GM12878 (cell line): Measurements from ENCODE around the gene TSSC4. TPM values are rescaled to one million over a fixed set of nuclear protein-coding genes. Genes with fewer than 3 reads are reported as not detected.

Experiments used
- ATAC-seq: fragments of 200-7000 bp; cut with Tn5 transposase; 3 replicates; pipeline ENCODE4 v1.9.1; 2020; ENCODE audit warnings: mild to moderate bottlenecking, moderate library complexity
- BruUV-seq: library from RNA; stranded (reverse); fragments of 400-500 nt; replicated peaks from 2 replicates; lab custom pipeline; 2021; lab: Mats Ljungman, UMichigan
- CTCF ChIA-PET: fragments of 300-600 bp; sonication (Branson Sonifier 250); formaldehyde crosslinking; extraction: SDS; loops from one replicate; lab custom pipeline; 2021; ENCODE audit warnings: inconsistent platforms; lab: Yijun Ruan, JAX
- POLR2A ChIA-PET: fragments of 350-600 bp; formaldehyde crosslinking; extraction: SDS; loops from one replicate; lab custom pipeline; 2021; ENCODE audit warnings: inconsistent platforms; lab: Charles Lee
- RAD21 ChIA-PET: fragments of 300-600 bp; sonication (Branson Sonifier 250); formaldehyde crosslinking; loops from one replicate; lab custom pipeline; 2023; ENCODE audit warnings: antibody characterized with exemption; ENCODE audit not compliant: unreplicated experiment; lab: Charles Lee
- SMC1A ChIA-PET: fragments of 300-600 bp; sonication (Branson Sonifier 250); formaldehyde crosslinking; loops from one replicate; lab custom pipeline; 2023; ENCODE audit not compliant: unreplicated experiment, uncharacterized antibody; lab: Charles Lee
- DNase-seq: peaks from one replicate; pipeline ENCODE4 v3.0.0-alpha.2; 2011; ENCODE audit warnings: low read depth, low spot score
- FAIRE-seq: peaks from 3 replicates; lab custom pipeline; 2011; peaks lifted over from hg19 to GRCh38; lab: Jason Lieb, UNC
- H2AFZ ChIP-seq: 2 replicates; pipeline ENCODE4 v1.6.0; 2011; ENCODE audit warnings: low read depth, low read length, control low read depth; ENCODE audit not compliant: control insufficient read depth
- H3K27ac ChIP-seq: 2 replicates; pipeline ENCODE4 v1.5.1; 2011; ENCODE audit warnings: control low read depth; ENCODE audit not compliant: control insufficient read depth, insufficient read depth
- H3K27me3 ChIP-seq, 2 experiments: replicated peaks in 1 of 2; 2 replicates each; pipeline versions ENCODE4 v1.6.0 to v1.6.1; 2011; ENCODE audit warnings: low read length in 1 of 2; ENCODE audit not compliant: control insufficient read depth in 2 of 2, insufficient read depth in 2 of 2
- H3K36me3 ChIP-seq, 2 experiments: 2 replicates each; pipeline ENCODE4 v1.5.1; 2011; ENCODE audit warnings: low read length in 1 of 2; ENCODE audit not compliant: control insufficient read depth in 2 of 2, insufficient read depth in 2 of 2
- H3K4me1 ChIP-seq: 2 replicates; pipeline ENCODE4 v1.6.1; 2011; ENCODE audit warnings: mild to moderate bottlenecking, low read length, moderate library complexity, mixed read lengths; ENCODE audit not compliant: control insufficient read depth, insufficient read depth
- H3K4me2 ChIP-seq: 2 replicates; pipeline ENCODE4 v1.6.0; 2011; ENCODE audit warnings: control low read depth; ENCODE audit not compliant: control insufficient read depth, insufficient read depth
- H3K4me3 ChIP-seq: fragments of 200-600 bp; sonication (generic); 2 replicates; pipeline ENCODE4 v1.5.1; 2016
- H3K79me2 ChIP-seq: 2 replicates; pipeline ENCODE4 v1.6.0; 2011; ENCODE audit warnings: low read length; ENCODE audit not compliant: control insufficient read depth, insufficient read depth
- H3K9ac ChIP-seq: 2 replicates; pipeline ENCODE4 v1.8.0; 2011; ENCODE audit warnings: low read length, control low read depth, mixed read lengths; ENCODE audit not compliant: control insufficient read depth, insufficient read depth
- H3K9me3 ChIP-seq: replicated peaks from 3 replicates; pipeline ENCODE4 v1.5.1; 2011; ENCODE audit warnings: mild to moderate bottlenecking, low read length; ENCODE audit not compliant: control insufficient read depth, insufficient read depth
- H4K20me1 ChIP-seq: 2 replicates; pipeline ENCODE4 v1.6.0; 2011; ENCODE audit not compliant: control insufficient read depth, insufficient read depth
- CUX1 ChIP-seq: IDR thresholded peaks from 2 replicates; pipeline ENCODE4 v1.6.1; 2012; ENCODE audit warnings: improper control_type of control experiment, low read depth, low read length; ENCODE audit not compliant: insufficient replicate concordance
- EP300 ChIP-seq, 2 experiments: fragments of 150-350 bp in 1 of 2; IDR thresholded peaks; 2 replicates each; pipeline ENCODE4 v1.6.1; 2011 to 2012; ENCODE audit warnings: low read depth in 2 of 2, low read length in 2 of 2, borderline replicate concordance in 1 of 2, improper control_type of control experiment in 1 of 2, inconsistent platforms in 1 of 2; ENCODE audit not compliant: control insufficient read depth in 1 of 2
- NR2F1 ChIP-seq: fragments of 450-650 bp; conservative IDR thresholded peaks from 2 replicates; pipeline ENCODE4 v1.6.1; 2017; ENCODE audit warnings: mild to moderate bottlenecking
- PAX8 ChIP-seq: fragments of 450-650 bp; IDR thresholded peaks from 2 replicates; pipeline ENCODE4 v1.6.1; 2017; ENCODE audit warnings: mild to moderate bottlenecking, moderate library complexity
- POU2F2 ChIP-seq: IDR thresholded peaks from 3 replicates; pipeline ENCODE4 v1.6.1; 2011; ENCODE audit warnings: low read depth, mild to moderate bottlenecking, low read length, borderline replicate concordance
- RAD21 ChIP-seq: IDR thresholded peaks from 2 replicates; pipeline ENCODE4 v1.6.1; 2011; ENCODE audit warnings: mild to moderate bottlenecking, low read depth, low read length, moderate library complexity; ENCODE audit not compliant: insufficient read depth
- TBL1XR1 ChIP-seq: IDR thresholded peaks from 2 replicates; pipeline ENCODE4 v1.6.1; 2012; ENCODE audit warnings: low read depth, low read length, improper control_type of control experiment
- ZBED1 ChIP-seq: IDR thresholded peaks from 2 replicates; pipeline ENCODE4 v1.6.1; 2016; ENCODE audit warnings: borderline replicate concordance
- WGBS: methylation state at CpG from one replicate; pipeline ENCODE4 v1.1.6; 2016; ENCODE audit warnings: low lambda C conversion rate; ENCODE audit not compliant: insufficient replicate concordance, insufficient coverage; ENCODE audit errors: missing lambda C conversion rate; 5-methylcytosine and 5-hydroxymethylcytosine counted together
- in situ Hi-C: fragments of 300-500 bp; cut with MboI; formaldehyde crosslinking; loops from 9 replicates; pipeline ENCODE4 v1.14.3; 2018; ENCODE audit warnings: mixed read lengths
- intact Hi-C: fragments of 100-400 bp; cut with micrococcal nuclease; formaldehyde crosslinking; loops from one replicate; pipeline ENCODE4 v1.14.2; 2022; ENCODE audit not compliant: unreplicated experiment
- polyA plus RNA-seq, 11 experiments: library from polyadenylated mRNA; depleted of rRNA in 4 of 11; unstranded in 6 of 11; stranded (reverse) in 5 of 11; fragments of >200 nt; fragmentation: Nextera tagmentation in 4 of 11; fragmentation: Illumina TruSeq in 1 of 11; extraction: Ambion mirVana in 4 of 11; extraction: Trizol in 1 of 11; gene quantifications; 1 replicate in 1 of 11; 2 replicates in 10 of 11; pipeline versions ENCODE4 v1.2.1 to v1.2.3, GENCODE V29; 2011 to 2016; ENCODE audit warnings: inconsistent platforms in 2 of 11, missing spikeins in 2 of 11, low read depth in 1 of 11
- total RNA-seq, 4 experiments: library from RNA; depleted of rRNA in 3 of 4; stranded (reverse); fragments of >200 nt in 3 of 4; fragmentation: Illumina TruSeq in 1 of 4; extraction: Trizol in 1 of 4; gene quantifications; 2 replicates each; pipeline versions ENCODE4 v1.2.1 to v1.2.3, GENCODE V29; 2013 to 2021
- TF ChIP-seq, protein P1 (sequence below): IDR thresholded peaks from 2 replicates; pipeline ENCODE4 v1.6.1; 2011; ENCODE audit warnings: borderline replicate concordance, low read depth, mild to moderate bottlenecking, moderate library complexity, mixed read lengths, low read length; ENCODE audit not compliant: insufficient read depth; ENCODE audit errors: extremely low read length
- TF ChIP-seq, protein P2 (sequence below): IDR thresholded peaks from 2 replicates; pipeline ENCODE4 v1.6.1; 2011; ENCODE audit warnings: low read depth, low read length, improper control_type of control experiment, borderline replicate concordance

The TSSC4 gene
- total and polyA plus RNA-seq, 10 of the 15 experiments (the other 5 are each of a cell fraction or from before 2014, with no cell fraction given) = 0.69 to 70.1 (median 25.7) TPM

DNA sequence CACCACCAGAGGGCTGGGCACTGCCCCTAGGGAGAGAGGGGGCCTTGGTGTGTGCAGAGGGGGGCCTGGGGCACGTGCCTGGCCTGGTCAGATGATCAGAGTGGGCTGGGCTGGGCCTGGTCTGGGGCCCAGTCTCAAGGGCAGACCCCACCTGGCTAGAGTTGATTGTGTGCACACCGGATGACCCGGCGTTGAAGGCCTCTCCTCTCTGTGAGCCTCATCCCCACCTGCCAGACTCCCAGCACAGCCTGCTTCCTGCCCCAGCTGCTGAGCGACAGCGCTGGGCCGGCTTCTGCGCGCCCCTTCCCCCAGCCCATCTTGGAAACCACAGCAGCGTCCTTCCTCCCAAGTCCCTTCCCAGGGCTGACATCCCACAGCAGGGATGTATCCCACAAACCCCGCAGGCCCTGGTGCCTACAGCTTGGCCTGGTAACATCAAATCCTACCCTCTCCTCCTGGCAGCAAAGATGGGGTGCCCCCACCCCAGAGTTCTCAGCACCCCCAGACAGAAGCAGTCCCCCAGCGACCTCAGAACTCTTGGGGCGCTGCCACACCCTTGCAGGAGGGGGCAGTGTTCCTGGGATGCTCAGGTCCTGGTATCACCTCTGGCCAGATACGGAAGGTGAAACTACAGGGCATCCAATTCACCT is 11.0 kb upstream of the TSSC4 start (continued):
- TF ChIP-seq, protein P1, sequence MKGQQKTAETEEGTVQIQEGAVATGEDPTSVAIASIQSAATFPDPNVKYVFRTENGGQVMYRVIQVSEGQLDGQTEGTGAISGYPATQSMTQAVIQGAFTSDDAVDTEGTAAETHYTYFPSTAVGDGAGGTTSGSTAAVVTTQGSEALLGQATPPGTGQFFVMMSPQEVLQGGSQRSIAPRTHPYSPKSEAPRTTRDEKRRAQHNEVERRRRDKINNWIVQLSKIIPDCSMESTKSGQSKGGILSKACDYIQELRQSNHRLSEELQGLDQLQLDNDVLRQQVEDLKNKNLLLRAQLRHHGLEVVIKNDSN = peak; percentile 31
- TF ChIP-seq, protein P2, sequence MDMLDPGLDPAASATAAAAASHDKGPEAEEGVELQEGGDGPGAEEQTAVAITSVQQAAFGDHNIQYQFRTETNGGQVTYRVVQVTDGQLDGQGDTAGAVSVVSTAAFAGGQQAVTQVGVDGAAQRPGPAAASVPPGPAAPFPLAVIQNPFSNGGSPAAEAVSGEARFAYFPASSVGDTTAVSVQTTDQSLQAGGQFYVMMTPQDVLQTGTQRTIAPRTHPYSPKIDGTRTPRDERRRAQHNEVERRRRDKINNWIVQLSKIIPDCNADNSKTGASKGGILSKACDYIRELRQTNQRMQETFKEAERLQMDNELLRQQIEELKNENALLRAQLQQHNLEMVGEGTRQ = no peak

DNA sequence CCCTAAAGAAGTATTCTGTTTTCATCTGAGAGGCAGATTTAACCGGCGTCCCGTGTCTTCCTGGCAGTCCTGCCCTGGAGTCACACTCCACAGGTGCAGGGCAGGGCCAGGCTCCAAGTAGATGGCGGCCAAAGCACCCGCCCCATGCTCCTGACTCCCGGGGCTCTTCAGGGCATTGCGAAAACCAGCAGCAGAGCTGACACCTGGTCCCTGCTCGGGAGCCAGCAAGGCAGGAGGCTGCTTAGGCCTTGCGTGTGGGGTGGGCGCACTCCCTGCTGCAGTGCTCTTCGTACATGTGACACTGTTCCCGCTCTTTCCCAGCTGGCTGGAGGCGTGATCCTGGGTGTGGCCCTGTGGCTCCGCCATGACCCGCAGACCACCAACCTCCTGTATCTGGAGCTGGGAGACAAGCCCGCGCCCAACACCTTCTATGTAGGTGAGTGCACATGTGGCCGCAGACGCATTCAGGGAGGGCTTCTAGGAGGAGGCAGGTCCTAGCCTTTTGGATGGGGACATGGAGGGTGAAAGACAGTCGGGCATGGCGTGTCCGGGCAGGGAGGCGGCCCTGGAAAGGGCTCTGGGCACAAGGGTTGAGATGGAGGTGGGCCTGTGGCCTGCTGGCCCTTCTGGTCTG is 10.3 kb upstream of the TSSC4 start:
- Histone ChIP-seq H3K9me3 (no peaks in the 10 kb centered on the region), H3K36me3 (peaks cover 0 to 41% of the 10 kb centered on the region in 2 experiments; a peak in 3 of 4 replicates), H3K4me2 (no peak overlapping the region), H3K79me2 (peaks cover 53% of the 10 kb centered on the region), H3K9ac (no peak overlapping the region), H3K4me1 (peaks cover 72% of the 10 kb centered on the region), H3K27ac (no peak overlapping the region; the same call in 1 of the 2 replicates), H4K20me1 (peaks cover 5% of the 10 kb centered on the region; the same call in 1 of the 2 replicates), H3K4me3 (no peak overlapping the region), H2AFZ (no peak overlapping the region), H3K27me3 (no peaks in the 10 kb centered on the region)
- no peak for FAIRE-seq
- ChIA-PET SMC1A (no interaction called here), CTCF (no interaction called here), POLR2A (no interaction called here), RAD21 (no interaction called here)
- DNase-seq = no peak
- 72% methylated on average over 23 of the region's 23 CpGs for WGBS
- no peak for ATAC-seq
- no TSS peak for BruUV-seq
- in situ Hi-C loops (loop anchor here (25.0 kb wide), 1 partner anchor 1578 kb away; the partner anchor contains the start of genes PIDD1, PNPLA2 and RPLP2), intact Hi-C loops (no loop called here)
- TF ChIP-seq PAX8 = no peak
- no peak for TF ChIP-seq NR2F1
- TF ChIP-seq RAD21 = no peak
- TF ChIP-seq TBL1XR1 = no peak
- TF ChIP-seq POU2F2 = no peak
- no peak for TF ChIP-seq ZBED1
- no peak for TF ChIP-seq EP300 (IDR thresholded peaks at IDR 0.05; ENCODE audit: borderline replicate concordance in 1 of 2, control insufficient read depth in 1 of 2, low read depth in 2 of 2, low read length in 2 of 2)
- no peak for TF ChIP-seq CUX1
